Left lung (tissue), 10 donors: Measurements from ENCODE around the gene TOGARAM1. TPM values are rescaled to one million over a fixed set of nuclear protein-coding genes. Genes with fewer than 3 reads are reported as not detected.

ENCODE experiments used
- ATAC-seq: fragments of 200-7000 bp; cut with Tn5 transposase; one replicate; pipeline ENCODE4 v1.9.1; 2020; ENCODE audit warnings: moderate library complexity
- DNase-seq, 4 donors: peaks; one replicate each; pipeline ENCODE4 v3.0.0-alpha.2; 2013 to 2020
- H3K27ac ChIP-seq, 2 donors: fragments of 200-600 bp; sonication (generic) in 1 of 2; one replicate each; pipeline versions ENCODE4 v1.5.0 to v1.8.0; 2020 to 2021
- H3K27me3 ChIP-seq, 2 donors: fragments of 200-600 bp; sonication (generic) in 1 of 2; one replicate each; pipeline versions ENCODE4 v1.5.0 to v1.8.0; 2020 to 2021
- H3K36me3 ChIP-seq, 2 donors: fragments of 200-600 bp; sonication (generic) in 1 of 2; one replicate each; pipeline versions ENCODE4 v1.5.0 to v1.8.0; 2020 to 2021
- H3K4me1 ChIP-seq, 2 donors: fragments of 200-600 bp; one replicate each; pipeline ENCODE4 v1.8.0; 2021
- H3K4me3 ChIP-seq, 2 donors: fragments of 200-600 bp; sonication (generic) in 1 of 2; one replicate each; pipeline versions ENCODE4 v1.5.0 to v1.8.0; 2020 to 2021; ENCODE audit warnings: mild to moderate bottlenecking in 1 of 2
- H3K9me3 ChIP-seq, 2 donors: fragments of 200-600 bp; sonication (generic) in 1 of 2; one replicate each; pipeline versions ENCODE4 v1.5.0 to v1.8.0; 2020 to 2021
- CTCF ChIP-seq, 2 donors: fragments of 200-600 bp; sonication (generic) in 1 of 2; IDR thresholded peaks; one replicate each; pipeline versions ENCODE4 v1.5.0 to v1.8.0; 2021; ENCODE audit warnings: antibody characterized with exemption in 2 of 2
- intact Hi-C, 2 donors: fragments of 100-400 bp; cut with DNase I; formaldehyde crosslinking; loops; one replicate each; pipeline versions ENCODE4 v1.11.2 to v1.14.2; 2022
- polyA plus RNA-seq, 6 donors: library from polyadenylated mRNA; unstranded; fragments of 120-200 nt; gene quantifications; one replicate each; pipeline ENCODE4 v1.2.1, GENCODE V29; 2013; ENCODE audit not compliant: insufficient read length in 6 of 6
- total RNA-seq, 2 donors: library from RNA; stranded (reverse); fragmentation: NEBNext Ultra II Directional; extraction: Animal tissue kit (Norgen Biotek cat#: 25700); gene quantifications; one replicate each; pipeline ENCODE4 v1.2.1, GENCODE V29; 2021
- donor health status: DM: no; HTN: yes; CAD: no.
- donor health status: DM: no; HTN: no; CAD: no.

Gene TOGARAM1
- total and polyA plus RNA-seq, 8 donors: 12.3 to 44.4 (median 33.8) TPM

DNA sequence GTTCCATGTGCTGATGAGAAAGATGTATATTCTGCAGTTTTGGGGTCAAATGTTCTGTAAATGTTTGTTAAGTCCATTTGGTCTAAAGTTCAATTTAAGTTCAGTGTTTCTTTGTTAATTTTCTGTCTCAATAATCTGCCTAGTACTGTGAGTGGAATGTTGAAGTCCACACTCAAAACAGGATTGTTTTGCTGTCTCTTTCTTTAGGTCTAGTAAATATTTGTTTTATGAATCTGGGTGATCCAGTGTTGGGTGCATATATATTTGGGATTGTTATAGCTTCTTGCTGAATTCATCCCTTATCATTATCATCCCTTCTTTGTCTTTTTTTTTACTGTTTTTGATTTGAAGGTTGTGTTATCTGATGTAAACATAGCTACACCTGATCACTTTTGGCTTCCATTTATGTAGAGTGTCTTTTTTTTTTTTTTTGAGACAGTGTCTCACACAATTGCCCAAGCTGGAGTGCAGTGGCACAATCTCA lies 95.9 kb downstream of the TOGARAM1 start:
- no peak for TF ChIP-seq CTCF (IDR thresholded peaks at IDR 0.05)
- Histone ChIP-seq H3K27me3 (no peaks in the 10 kb centered on the region), H3K36me3 (peaks cover 0 to 25% of the 10 kb centered on the region in 2 donors), H3K4me3 (no peak overlapping the region), H3K27ac (no peak overlapping the region), H3K4me1 (no peaks in the 10 kb centered on the region), H3K9me3 (no peaks in the 10 kb centered on the region)
- intact Hi-C loops: no loop called here
- DNase-seq (no peak), ATAC-seq (no peak)

- no peak overlapping the region for H3K4me3 ChIP-seq
- no peaks in the 10 kb centered on the region for H3K4me1 ChIP-seq
- no peak overlapping the region for H3K27ac ChIP-seq
- no peak for ATAC-seq
- no peak for TF ChIP-seq CTCF (IDR thresholded peaks at IDR 0.05)
- no peak for DNase-seq
- no peaks in the 10 kb centered on the region for H3K9me3 ChIP-seq
- no peaks in the 10 kb centered on the region for H3K27me3 ChIP-seq
- peaks cover 0 to 4% of the 10 kb centered on the region in 2 donors for H3K36me3 ChIP-seq
- intact Hi-C loops: no loop called here
These were observed 98.6 kb downstream of the TOGARAM1 start for GRCh38 chr14:45060551-45060950.

GRCh38 chr14:45065540-45065939 lies 103.5 kb downstream of the TOGARAM1 start:
- H3K4me1 ChIP-seq: no peaks in the 10 kb centered on the region
- H3K9me3 ChIP-seq: no peaks in the 10 kb centered on the region
- H3K27me3 ChIP-seq: no peaks in the 10 kb centered on the region
- no peak overlapping the region for H3K4me3 ChIP-seq
- intact Hi-C loops: no loop called here
- H3K27ac ChIP-seq: no peak overlapping the region
- TF ChIP-seq CTCF (IDR thresholded peaks at IDR 0.05): no peak
- ATAC-seq (no peak), DNase-seq (no peak)
- peaks cover 0 to under 1% of the 10 kb centered on the region in 2 donors for H3K36me3 ChIP-seq

GRCh38 chr14:45065956-45066355 lies 104.0 kb downstream of the TOGARAM1 start:
- no peaks in the 10 kb centered on the region for H3K4me1 ChIP-seq
- intact Hi-C loops: no loop called here
- TF ChIP-seq CTCF (IDR thresholded peaks at IDR 0.05): no peak
- no peaks in the 10 kb centered on the region for H3K27me3 ChIP-seq
- H3K9me3 ChIP-seq: no peaks in the 10 kb centered on the region
- ATAC-seq: no peak
- peaks cover 0 to 4% of the 10 kb centered on the region in 2 donors for H3K36me3 ChIP-seq
- DNase-seq: no peak
- H3K27ac ChIP-seq: no peak overlapping the region
- H3K4me3 ChIP-seq: no peak overlapping the region

- Histone ChIP-seq H3K36me3 (peaks cover 0 to 4% of the 10 kb centered on the region in 2 donors), H3K4me1 (no peaks in the 10 kb centered on the region), H3K27me3 (no peaks in the 10 kb centered on the region), H3K4me3 (no peak overlapping the region), H3K9me3 (no peaks in the 10 kb centered on the region), H3K27ac (no peak overlapping the region)
- ATAC-seq (no peak), DNase-seq (no peak)
- intact Hi-C loops: no loop called here
- TF ChIP-seq CTCF (IDR thresholded peaks at IDR 0.05): no peak
These were observed 104.7 kb downstream of the TOGARAM1 start for GRCh38 chr14:45066667-45067066.
